ENCODE results near the gene KATNB1. TPM values are rescaled to one million over a fixed set of nuclear protein-coding genes. Genes with fewer than 3 reads are reported as not detected.

KATNB1 gene
- polyA plus RNA-seq, 4 donors, result 9.6 to 19.3 (median 12.1) TPM

DNA sequence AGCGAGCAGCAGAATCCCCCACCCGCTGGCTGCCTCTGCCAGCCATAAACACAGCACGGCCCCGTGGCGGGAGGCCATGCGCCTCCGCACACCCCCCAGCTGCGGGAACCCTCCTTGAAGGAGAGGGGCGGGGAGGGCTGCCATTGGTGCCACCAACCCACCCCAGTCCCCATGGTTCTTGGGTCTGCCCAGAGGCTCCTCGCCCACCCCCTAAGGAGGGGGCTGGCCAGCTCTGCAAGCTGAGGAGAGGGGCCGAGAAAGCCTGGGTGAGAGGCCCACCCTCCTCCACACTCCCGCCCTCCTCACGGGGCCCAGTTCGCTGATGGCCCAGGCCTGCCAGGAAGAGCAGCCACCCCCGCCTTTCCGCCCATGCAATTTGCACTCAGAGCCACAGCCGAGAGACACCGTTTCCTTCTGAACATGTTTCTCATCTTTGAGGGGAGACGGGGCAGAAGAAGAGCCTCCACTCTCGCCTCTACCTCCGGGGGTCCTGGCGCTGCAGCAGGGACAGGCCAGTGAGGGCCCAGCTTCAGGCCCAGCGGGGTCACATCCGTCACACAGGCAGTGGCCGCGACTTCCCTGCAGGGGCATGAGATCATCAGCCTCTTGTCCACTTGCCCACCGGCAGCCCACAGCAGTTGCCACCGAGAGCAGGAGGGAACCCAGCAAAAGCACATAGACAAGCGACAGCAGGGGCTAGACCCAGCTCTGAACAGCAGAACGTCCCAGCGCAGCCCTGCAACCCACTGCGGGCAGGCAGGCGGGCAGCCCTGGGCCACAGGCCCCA is 23.0 kb downstream of the KATNB1 start:
- Histone ChIP-seq H3K36me3 (ENCODE audit: control insufficient read depth in 3 of 3, insufficient read depth in 2 of 3, low read depth in 1 of 3, low read length in 3 of 3) (peaks cover 0 to 98% (median 19%) of the 10 kb centered on the region in 3 donors), H3K27me3 (ENCODE audit: control insufficient read depth in 3 of 3, insufficient read depth in 3 of 3, low read length in 3 of 3) (no peaks in the 10 kb centered on the region), H3K27ac (ENCODE audit: low read depth in 1 of 3, low read length in 2 of 3) (no peak overlapping the region), H3K4me3 (ENCODE audit: low read depth in 1 of 3, low read length in 3 of 3) (no peak overlapping the region), H3K4me1 (ENCODE audit: control insufficient read depth in 3 of 3, insufficient read depth in 2 of 3, low read depth in 1 of 3, low read length in 2 of 3) (peaks cover 0 to 15% (median 0%) of the 10 kb centered on the region in 3 donors), H3K9me3 (ENCODE audit: control insufficient read depth in 2 of 2, insufficient read depth in 1 of 2, low read depth in 1 of 2, low read length in 1 of 2) (no peaks in the 10 kb centered on the region)
- FAIRE-seq (no peak), DNase-seq (no peak)
- 83 to 86% (median 85%) methylated on average over 32 to 33 of the region's 33 CpGs for WGBS, 3 donors

DNA sequence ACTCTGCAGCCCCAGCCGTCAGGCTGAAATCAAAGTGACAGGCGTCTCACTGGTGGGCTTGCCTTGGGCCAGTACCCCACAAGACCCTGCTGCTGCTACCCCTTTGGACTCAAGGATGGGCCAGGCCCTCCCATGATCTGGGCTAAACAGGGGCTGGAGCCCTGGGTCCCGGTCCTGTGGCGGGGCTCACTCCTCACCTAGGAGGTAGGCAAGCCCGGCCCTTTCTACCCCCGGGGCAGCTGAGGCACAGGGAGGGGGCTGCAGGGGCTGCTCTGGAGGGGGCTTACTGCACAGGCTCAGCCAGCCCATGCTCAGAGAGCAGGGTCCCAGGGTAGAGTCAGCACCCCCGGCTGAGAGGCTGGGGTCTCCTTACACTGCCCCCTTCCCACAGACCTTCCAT is 23.6 kb downstream of the KATNB1 start:
- H3K36me3 ChIP-seq (ENCODE audit: control insufficient read depth in 3 of 3, insufficient read depth in 2 of 3, low read depth in 1 of 3, low read length in 3 of 3), result peaks cover 0 to 98% (median 24%) of the 10 kb centered on the region in 3 donors
- 85 to 95% (median 88%) methylated on average over 6 to 7 of the region's 7 CpGs for WGBS, 3 donors
- no peak overlapping the region for H3K4me3 ChIP-seq (ENCODE audit: low read depth in 1 of 3, low read length in 3 of 3)
- H3K4me1 ChIP-seq (ENCODE audit: control insufficient read depth in 3 of 3, insufficient read depth in 2 of 3, low read depth in 1 of 3, low read length in 2 of 3), result peaks cover 0 to 15% (median 0%) of the 10 kb centered on the region in 3 donors
- no peak for DNase-seq
- H3K27ac ChIP-seq (ENCODE audit: low read depth in 1 of 3, low read length in 2 of 3), result no peak overlapping the region
- no peak for FAIRE-seq
- no peaks in the 10 kb centered on the region for H3K9me3 ChIP-seq (ENCODE audit: control insufficient read depth in 2 of 2, insufficient read depth in 1 of 2, low read depth in 1 of 2, low read length in 1 of 2)
- H3K27me3 ChIP-seq (ENCODE audit: control insufficient read depth in 3 of 3, insufficient read depth in 3 of 3, low read length in 3 of 3), result no peaks in the 10 kb centered on the region

DNA sequence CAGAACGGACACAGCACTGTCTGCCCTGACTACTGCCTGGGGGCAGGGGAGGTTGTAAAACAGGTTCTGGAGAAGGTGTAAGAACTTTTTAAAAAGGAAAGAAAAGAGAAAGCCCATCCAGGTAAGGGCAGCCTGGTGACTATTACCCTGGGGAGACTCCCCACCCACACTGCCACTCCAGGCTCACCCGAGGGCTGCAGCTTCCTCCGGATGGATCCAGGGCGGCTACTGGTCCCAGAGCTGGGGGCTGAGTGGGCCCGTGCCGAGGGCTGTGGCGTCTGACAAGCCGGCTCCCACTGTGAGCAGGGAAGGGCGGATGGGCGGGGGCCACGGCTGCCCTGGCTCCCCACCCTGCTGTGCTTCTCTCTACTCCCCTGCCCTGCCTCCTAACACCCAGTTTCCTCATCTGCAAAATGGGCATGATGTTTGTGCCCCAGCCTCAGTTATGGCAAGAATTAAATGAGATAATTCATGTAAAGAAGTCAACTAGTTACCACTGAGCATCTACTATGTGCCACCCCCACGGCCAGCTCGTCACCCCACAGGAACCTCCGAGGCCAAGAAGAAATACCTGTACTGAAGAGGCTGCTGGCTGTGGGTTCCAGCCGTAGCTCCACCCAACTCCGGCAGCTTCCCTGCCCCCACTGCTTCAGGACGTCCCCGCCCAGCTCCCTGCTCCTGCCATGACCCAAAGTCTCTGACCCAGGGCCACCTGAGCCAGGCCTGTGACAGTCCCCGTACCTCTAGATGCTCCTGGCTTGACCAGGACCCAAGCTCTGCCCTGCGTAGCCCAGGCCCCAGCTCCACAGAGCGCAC is 24.2 kb downstream of the KATNB1 start:
- H3K27me3 ChIP-seq (ENCODE audit: control insufficient read depth in 3 of 3, insufficient read depth in 3 of 3, low read length in 3 of 3), result no peaks in the 10 kb centered on the region
- no peak overlapping the region for H3K4me3 ChIP-seq (ENCODE audit: low read depth in 1 of 3, low read length in 3 of 3)
- WGBS, 3 donors, result 82 to 84% (median 82%) methylated on average over 20 to 21 of the region's 21 CpGs
- no peak overlapping the region for H3K27ac ChIP-seq (ENCODE audit: low read depth in 1 of 3, low read length in 2 of 3)
- FAIRE-seq, result no peak
- H3K36me3 ChIP-seq (ENCODE audit: control insufficient read depth in 3 of 3, insufficient read depth in 2 of 3, low read depth in 1 of 3, low read length in 3 of 3), result peaks cover 0 to 97% (median 25%) of the 10 kb centered on the region in 3 donors
- H3K9me3 ChIP-seq (ENCODE audit: control insufficient read depth in 2 of 2, insufficient read depth in 1 of 2, low read depth in 1 of 2, low read length in 1 of 2), result no peaks in the 10 kb centered on the region
- peaks cover 0 to 15% (median 0%) of the 10 kb centered on the region in 3 donors for H3K4me1 ChIP-seq (ENCODE audit: control insufficient read depth in 3 of 3, insufficient read depth in 2 of 3, low read depth in 1 of 3, low read length in 2 of 3)
- DNase-seq, result no peak

DNA sequence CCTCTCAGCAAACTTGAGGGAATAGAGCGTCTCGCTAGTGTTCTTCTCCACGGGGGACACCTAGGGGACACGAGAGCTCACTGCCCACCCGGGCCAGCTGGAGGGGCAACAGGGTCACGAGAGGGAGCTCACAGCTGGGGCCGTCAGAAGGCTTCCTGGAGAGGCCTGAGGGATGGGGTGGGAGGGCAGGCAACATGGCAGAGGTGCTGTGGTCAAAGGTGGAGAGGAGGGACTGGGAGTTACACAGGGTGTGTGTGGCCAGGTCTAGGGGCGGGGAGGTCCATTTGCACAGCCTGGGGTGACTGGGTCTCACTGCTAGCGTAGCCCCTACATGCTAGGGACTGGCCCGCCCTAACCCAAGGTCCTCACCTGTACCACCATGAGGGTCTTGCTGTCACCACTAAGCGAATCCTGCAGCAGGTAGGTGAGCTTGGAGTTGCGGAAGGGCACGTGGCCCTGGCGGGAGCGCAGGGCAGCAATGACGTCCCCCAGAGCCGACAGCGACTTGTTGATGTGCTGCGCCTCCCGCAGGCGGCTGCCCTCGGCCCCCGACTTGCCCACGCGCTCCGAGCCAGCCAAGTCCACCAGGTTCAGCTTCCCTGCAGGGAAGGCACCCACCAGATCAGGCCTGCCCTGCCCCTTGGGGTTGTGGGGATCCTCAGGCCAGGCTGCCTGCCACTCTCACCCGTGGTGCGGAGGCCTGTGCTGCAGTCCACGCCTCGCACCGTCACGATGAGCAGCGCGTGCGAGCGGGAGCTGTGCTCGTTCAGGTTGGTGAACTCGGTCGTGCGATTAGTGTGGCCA is 25.0 kb downstream of the KATNB1 start:
- Histone ChIP-seq H3K27ac (ENCODE audit: low read depth in 1 of 3, low read length in 2 of 3) (no peak overlapping the region), H3K27me3 (ENCODE audit: control insufficient read depth in 3 of 3, insufficient read depth in 3 of 3, low read length in 3 of 3) (no peaks in the 10 kb centered on the region), H3K36me3 (ENCODE audit: control insufficient read depth in 3 of 3, insufficient read depth in 2 of 3, low read depth in 1 of 3, low read length in 3 of 3) (peaks cover 0 to 97% (median 25%) of the 10 kb centered on the region in 3 donors), H3K4me3 (ENCODE audit: low read depth in 1 of 3, low read length in 3 of 3) (no peak overlapping the region), H3K4me1 (ENCODE audit: control insufficient read depth in 3 of 3, insufficient read depth in 2 of 3, low read depth in 1 of 3, low read length in 2 of 3) (peaks cover 0 to 15% (median 0%) of the 10 kb centered on the region in 3 donors), H3K9me3 (ENCODE audit: control insufficient read depth in 2 of 2, insufficient read depth in 1 of 2, low read depth in 1 of 2, low read length in 1 of 2) (no peaks in the 10 kb centered on the region)
- no peak for DNase-seq
- no peak for FAIRE-seq
- WGBS, 3 donors, result 86 to 88% (median 87%) methylated on average over 39 to 40 of the region's 40 CpGs

DNA sequence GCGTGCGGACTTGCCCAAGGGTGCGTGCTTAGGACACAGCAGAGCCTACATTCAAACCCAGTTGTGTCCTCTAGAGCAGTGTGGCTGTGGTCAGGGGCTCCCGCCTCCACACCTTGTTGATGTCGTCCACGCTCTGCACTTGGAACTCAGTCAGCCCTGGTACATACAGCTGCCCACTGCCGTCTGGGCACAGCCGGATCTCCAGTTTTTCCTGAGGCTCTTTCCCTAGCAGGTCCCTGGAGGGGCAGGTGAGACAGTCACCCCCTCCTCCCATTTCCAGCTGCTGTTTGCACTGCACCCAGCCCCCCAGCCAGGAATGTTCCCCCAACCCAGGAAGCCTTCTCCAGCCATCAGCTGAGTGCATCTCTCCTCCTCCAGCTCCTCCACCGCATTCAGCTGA is 25.7 kb downstream of the KATNB1 start:
- no peak for FAIRE-seq
- Histone ChIP-seq H3K4me1 (ENCODE audit: control insufficient read depth in 3 of 3, insufficient read depth in 2 of 3, low read depth in 1 of 3, low read length in 2 of 3) (peaks cover 0 to 8% (median 0%) of the 10 kb centered on the region in 3 donors), H3K27me3 (ENCODE audit: control insufficient read depth in 3 of 3, insufficient read depth in 3 of 3, low read length in 3 of 3) (no peaks in the 10 kb centered on the region), H3K9me3 (ENCODE audit: control insufficient read depth in 2 of 2, insufficient read depth in 1 of 2, low read depth in 1 of 2, low read length in 1 of 2) (no peaks in the 10 kb centered on the region), H3K36me3 (ENCODE audit: control insufficient read depth in 3 of 3, insufficient read depth in 2 of 3, low read depth in 1 of 3, low read length in 3 of 3) (peaks cover 0 to 97% (median 25%) of the 10 kb centered on the region in 3 donors), H3K27ac (ENCODE audit: low read depth in 1 of 3, low read length in 2 of 3) (no peak overlapping the region), H3K4me3 (ENCODE audit: low read depth in 1 of 3, low read length in 3 of 3) (no peak overlapping the region)
- 76 to 83% (median 77%) methylated on average over 9 of the region's 9 CpGs for WGBS, 3 donors
- no peak for DNase-seq

DNA sequence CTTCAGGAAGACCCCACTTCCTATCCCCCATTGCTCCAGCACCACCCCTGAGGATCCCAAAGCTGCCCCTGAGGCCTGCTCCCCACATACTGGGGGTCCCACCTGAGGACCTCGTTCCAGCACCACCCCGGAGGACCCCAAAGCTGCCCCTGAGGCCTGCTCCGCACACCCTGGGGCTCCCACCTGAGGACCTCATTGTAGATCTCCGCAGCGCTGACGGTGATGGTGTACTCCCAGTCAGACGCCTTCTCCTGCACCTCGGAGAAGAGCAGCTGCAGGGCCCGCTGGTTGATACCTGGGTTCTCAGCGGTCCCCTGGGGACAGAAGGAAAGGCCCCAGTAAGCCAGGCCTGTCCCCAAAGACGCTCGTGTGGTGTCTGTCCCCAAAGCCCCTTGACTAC is 26.4 kb downstream of the KATNB1 start:
- Histone ChIP-seq H3K4me1 (ENCODE audit: control insufficient read depth in 3 of 3, insufficient read depth in 2 of 3, low read depth in 1 of 3, low read length in 2 of 3) (peaks cover 0 to 2% (median 0%) of the 10 kb centered on the region in 3 donors), H3K27ac (ENCODE audit: low read depth in 1 of 3, low read length in 2 of 3) (no peak overlapping the region), H3K9me3 (ENCODE audit: control insufficient read depth in 2 of 2, insufficient read depth in 1 of 2, low read depth in 1 of 2, low read length in 1 of 2) (no peaks in the 10 kb centered on the region), H3K27me3 (ENCODE audit: control insufficient read depth in 3 of 3, insufficient read depth in 3 of 3, low read length in 3 of 3) (no peaks in the 10 kb centered on the region), H3K36me3 (ENCODE audit: control insufficient read depth in 3 of 3, insufficient read depth in 2 of 3, low read depth in 1 of 3, low read length in 3 of 3) (peaks cover 0 to 97% (median 25%) of the 10 kb centered on the region in 3 donors), H3K4me3 (ENCODE audit: low read depth in 1 of 3, low read length in 3 of 3) (no peak overlapping the region)
- DNase-seq (no peak), FAIRE-seq (no peak)
- WGBS, 3 donors, result 89% methylated on average over 12 of the region's 12 CpGs

DNA sequence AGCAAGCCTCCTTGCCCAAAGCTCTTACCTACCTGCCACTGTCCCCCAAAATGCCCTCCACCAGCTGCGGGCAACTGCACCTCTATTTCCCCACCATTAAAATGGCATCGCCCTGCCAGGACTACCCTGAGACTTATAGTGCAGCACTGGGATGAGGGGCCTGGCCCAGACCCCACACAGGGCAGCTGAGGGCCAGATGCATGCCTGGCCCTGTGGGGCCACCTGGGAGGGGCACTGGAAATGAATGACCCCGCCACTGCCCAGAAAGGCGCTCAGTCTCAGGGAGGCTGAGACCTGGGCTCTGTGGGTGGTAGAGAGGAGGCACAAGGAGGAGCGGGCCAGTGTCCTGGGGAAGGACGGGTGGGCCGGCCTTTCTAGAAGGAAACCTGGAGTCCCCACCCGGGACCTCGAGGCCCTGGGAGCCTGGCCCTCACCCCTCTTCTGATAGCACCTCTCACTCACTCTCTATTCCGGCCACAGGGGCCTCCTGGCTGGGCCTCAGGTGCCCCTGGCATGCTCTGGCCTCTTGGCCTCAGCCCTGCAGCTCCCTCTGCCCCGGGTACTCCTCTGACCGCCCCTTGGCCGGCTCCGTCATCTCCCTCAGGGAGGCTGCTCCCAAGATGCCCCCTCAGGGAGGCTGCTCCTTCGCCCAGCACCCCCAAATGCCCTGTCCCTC is 26.9 kb downstream of the KATNB1 start:
- no peak for FAIRE-seq
- Histone ChIP-seq H3K27ac (ENCODE audit: low read depth in 1 of 3, low read length in 2 of 3) (no peak overlapping the region), H3K27me3 (ENCODE audit: control insufficient read depth in 3 of 3, insufficient read depth in 3 of 3, low read length in 3 of 3) (no peaks in the 10 kb centered on the region), H3K36me3 (ENCODE audit: control insufficient read depth in 3 of 3, insufficient read depth in 2 of 3, low read depth in 1 of 3, low read length in 3 of 3) (peaks cover 0 to 96% (median 25%) of the 10 kb centered on the region in 3 donors), H3K4me1 (ENCODE audit: control insufficient read depth in 3 of 3, insufficient read depth in 2 of 3, low read depth in 1 of 3, low read length in 2 of 3) (no peaks in the 10 kb centered on the region), H3K4me3 (ENCODE audit: low read depth in 1 of 3, low read length in 3 of 3) (no peak overlapping the region), H3K9me3 (ENCODE audit: control insufficient read depth in 2 of 2, insufficient read depth in 1 of 2, low read depth in 1 of 2, low read length in 1 of 2) (no peaks in the 10 kb centered on the region)
- 75 to 79% (median 76%) methylated on average over 10 to 15 of the region's 15 CpGs for WGBS, 3 donors
- DNase-seq, result no peak
